PFSK-1 (cell line): ENCODE results near the gene RELL1.

Experiments used
- POLR2AphosphoS5 ChIP-seq: IDR thresholded peaks from 2 replicates; pipeline ENCODE4 v1.6.1; 2012; ENCODE audit warnings: low read depth, mild to moderate bottlenecking, control low read depth, low read length, moderate library complexity
- REST ChIP-seq, 2 experiments: IDR thresholded peaks; 2 replicates each; pipeline versions ENCODE4 v1.6.1 to v1.8.0; 2011 to 2012; ENCODE audit warnings: low read depth in 2 of 2, low read length in 2 of 2, control low read depth in 1 of 2, inconsistent platforms in 1 of 2, mild to moderate bottlenecking in 1 of 2, moderate library complexity in 1 of 2; ENCODE audit not compliant: insufficient read depth in 1 of 2
- SIN3A ChIP-seq: IDR thresholded peaks from 2 replicates; pipeline ENCODE4 v1.6.1; 2012; ENCODE audit warnings: mild to moderate bottlenecking, low read length, moderate library complexity, borderline replicate concordance; ENCODE audit not compliant: insufficient read depth
- TAF1 ChIP-seq: IDR thresholded peaks from 2 replicates; pipeline ENCODE4 v1.6.1; 2012; ENCODE audit warnings: low read length, control low read depth, borderline replicate concordance; ENCODE audit not compliant: insufficient read depth

- TF ChIP-seq SIN3A, result no peak
- TF ChIP-seq TAF1, result no peak
- TF ChIP-seq POLR2AphosphoS5, result no peak
- no peak for TF ChIP-seq REST (IDR thresholded peaks at IDR 0.05; ENCODE audit: insufficient read depth in 1 of 2, low read depth in 2 of 2, low read length in 2 of 2)
These were observed 21.5 kb downstream of the RELL1 start for GRCh38 chr4:37664696-37665095.
